ENCODE measurements around the gene TMEM185B.

TMEM185B gene

DNA sequence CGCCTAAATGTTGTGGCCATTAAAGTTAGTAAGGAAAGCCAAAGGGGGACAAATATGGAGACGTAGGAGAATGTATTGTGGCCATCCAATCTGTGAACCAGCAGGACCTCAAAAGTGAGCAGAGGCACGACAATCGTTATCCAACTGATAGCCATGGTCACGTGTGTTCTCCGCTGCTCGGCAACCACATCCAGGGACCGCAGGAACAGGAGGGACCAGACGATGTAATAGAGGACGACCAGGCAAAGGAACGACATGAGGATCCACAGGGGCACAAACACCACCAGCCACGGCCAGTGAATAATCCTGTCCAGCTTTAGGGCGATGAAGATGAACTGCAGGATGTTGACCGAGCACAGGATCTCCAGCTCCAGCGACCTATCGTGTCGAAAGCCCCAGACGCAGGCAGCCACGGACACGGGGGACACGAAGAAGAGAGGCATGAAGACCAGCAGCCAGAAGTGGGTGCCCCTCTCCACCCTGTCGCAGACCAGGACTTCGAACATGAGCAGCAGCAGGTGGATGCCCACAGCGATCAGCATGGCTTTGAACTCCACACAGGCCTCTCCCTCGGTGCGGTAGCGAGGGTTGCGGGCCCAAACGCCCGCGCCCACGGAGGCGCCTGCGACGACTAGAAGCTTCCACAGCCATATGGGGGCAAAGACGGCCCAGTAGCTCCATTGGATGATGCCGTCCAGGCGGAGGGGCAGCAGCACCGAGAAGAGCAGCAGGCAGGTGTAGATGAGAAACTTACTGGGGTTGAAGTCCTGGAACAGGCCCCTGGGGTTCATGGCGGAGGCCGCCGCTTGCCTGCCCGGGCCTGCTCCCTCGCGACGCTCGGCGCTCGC lies 790 bp downstream of the TMEM185B start:
- H3F3A ChIP-seq (ENCODE audit: insufficient read depth): no peaks in the 10 kb centered on the region
- H3K36me3 ChIP-seq (ENCODE audit: low read length): no peaks in the 10 kb centered on the region
- H3K79me2 ChIP-seq (ENCODE audit: insufficient read depth, low read length): no peaks in the 10 kb centered on the region
- H3K9ac ChIP-seq (ENCODE audit: low read length): peak overlapping the region; percentile 68
- H3K27ac ChIP-seq (ENCODE audit: low read depth, low read length): no peak overlapping the region
- peak overlapping the region; percentile 95 for H2AFZ ChIP-seq (ENCODE audit: low read depth, low read length, severe bottlenecking)
- no peaks in the 10 kb centered on the region for H3K9me2 ChIP-seq (replicated peaks; ENCODE audit: insufficient read depth, low read length)
- H3K9me3 ChIP-seq (ENCODE audit: insufficient read depth, low read length): no peaks in the 10 kb centered on the region
- peak overlapping the region; percentile 70 for H3K4me3 ChIP-seq (ENCODE audit: insufficient read depth, low read length, poor library complexity, severe bottlenecking)
- H3K27me3 ChIP-seq (ENCODE audit: low read length): no peaks in the 10 kb centered on the region
- TF ChIP-seq EZH2phosphoT487 (conservative IDR thresholded peaks at IDR 0.05; ENCODE audit: low read length) (no peak), CTCF (IDR thresholded peaks at IDR 0.05; ENCODE audit: insufficient read depth, low read length, poor library complexity, severe bottlenecking) (no peak)
- peak overlapping the region; percentile 80 for H3K4me2 ChIP-seq (ENCODE audit: low read depth, low read length, poor library complexity, severe bottlenecking)
- no peaks in the 10 kb centered on the region for H4K20me1 ChIP-seq (ENCODE audit: low read depth, low read length)

GRCh38 chr2:120221616-120222015 lies 1.6 kb downstream of the TMEM185B start:
- H3K27me3 ChIP-seq (ENCODE audit: low read length): no peaks in the 10 kb centered on the region
- H3K36me3 ChIP-seq (ENCODE audit: low read length): no peaks in the 10 kb centered on the region
- H3K9me2 ChIP-seq (replicated peaks; ENCODE audit: insufficient read depth, low read length): no peaks in the 10 kb centered on the region
- H3K79me2 ChIP-seq (ENCODE audit: insufficient read depth, low read length): no peaks in the 10 kb centered on the region
- H3F3A ChIP-seq (ENCODE audit: insufficient read depth): no peaks in the 10 kb centered on the region
- peak overlapping the region; percentile 80 for H3K4me2 ChIP-seq (ENCODE audit: low read depth, low read length, poor library complexity, severe bottlenecking)
- H2AFZ ChIP-seq (ENCODE audit: low read depth, low read length, severe bottlenecking): no peak overlapping the region
- no peak overlapping the region for H3K27ac ChIP-seq (ENCODE audit: low read depth, low read length)
- H3K9ac ChIP-seq (ENCODE audit: low read length): no peak overlapping the region
- no peak for TF ChIP-seq EZH2phosphoT487 (conservative IDR thresholded peaks at IDR 0.05; ENCODE audit: low read length)
- no peak for TF ChIP-seq CTCF (IDR thresholded peaks at IDR 0.05; ENCODE audit: insufficient read depth, low read length, poor library complexity, severe bottlenecking)
- no peak overlapping the region for H3K4me3 ChIP-seq (ENCODE audit: insufficient read depth, low read length, poor library complexity, severe bottlenecking)
- no peaks in the 10 kb centered on the region for H4K20me1 ChIP-seq (ENCODE audit: low read depth, low read length)
- H3K9me3 ChIP-seq (ENCODE audit: insufficient read depth, low read length): no peaks in the 10 kb centered on the region

DNA sequence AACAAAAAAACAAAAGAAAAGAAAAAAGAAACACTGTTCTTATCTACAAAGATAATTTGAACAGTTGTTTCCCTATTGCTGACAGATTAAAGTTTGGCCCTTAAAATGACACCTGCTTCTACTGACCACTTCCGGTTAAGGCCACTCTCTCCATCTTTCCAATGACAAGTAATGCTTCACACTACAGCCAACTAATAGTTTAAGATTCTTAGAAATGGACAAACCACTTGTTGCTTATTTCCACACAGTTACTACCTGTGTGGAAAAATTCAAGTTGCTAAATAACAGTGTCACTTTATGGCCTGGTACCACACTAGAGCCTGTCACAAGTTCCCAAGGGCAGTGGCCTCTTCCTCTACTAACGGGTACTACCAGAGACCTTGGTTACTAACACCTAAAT lies 2.4 kb downstream of the TMEM185B start:
- Histone ChIP-seq H2AFZ (ENCODE audit: low read depth, low read length, severe bottlenecking) (no peak overlapping the region), H3K36me3 (ENCODE audit: low read length) (no peaks in the 10 kb centered on the region), H4K20me1 (ENCODE audit: low read depth, low read length) (no peaks in the 10 kb centered on the region), H3F3A (ENCODE audit: insufficient read depth) (no peaks in the 10 kb centered on the region), H3K9me2 (replicated peaks; ENCODE audit: insufficient read depth, low read length) (no peaks in the 10 kb centered on the region), H3K4me3 (ENCODE audit: insufficient read depth, low read length, poor library complexity, severe bottlenecking) (no peak overlapping the region), H3K27ac (ENCODE audit: low read depth, low read length) (no peak overlapping the region), H3K9ac (ENCODE audit: low read length) (no peak overlapping the region), H3K27me3 (ENCODE audit: low read length) (no peaks in the 10 kb centered on the region), H3K9me3 (ENCODE audit: insufficient read depth, low read length) (no peaks in the 10 kb centered on the region), H3K79me2 (ENCODE audit: insufficient read depth, low read length) (no peaks in the 10 kb centered on the region), H3K4me2 (ENCODE audit: low read depth, low read length, poor library complexity, severe bottlenecking) (peak overlapping the region; percentile 80)
- TF ChIP-seq EZH2phosphoT487 (conservative IDR thresholded peaks at IDR 0.05; ENCODE audit: low read length) (no peak), CTCF (IDR thresholded peaks at IDR 0.05; ENCODE audit: insufficient read depth, low read length, poor library complexity, severe bottlenecking) (no peak)
